Activated CD8-positive, alpha-beta memory T cell treated with anti-CD3 and anti-CD28 coated beads, Interleukin-2, amount 50 U/mL, for 1 hour (primary cell): Measurements from ENCODE around the gene DACH1.

ENCODE experiments used
- DNase-seq: peaks from one replicate; pipeline ENCODE4 v3.0.0-alpha.2; 2020; ENCODE audit errors: extremely low read depth

DACH1 gene

GRCh38 chr13:71394176-71394575 lies 472.8 kb downstream of the DACH1 start:
- no peak for DNase-seq
